Lower leg skin (tissue), 4 donors: ENCODE measurements around the gene TP53BP2. TPM values are rescaled to one million over a fixed set of nuclear protein-coding genes. Genes with fewer than 3 reads are reported as not detected.
"Not testable (repeated sequence)": the region's sequence is repeated elsewhere in the genome, so short reads cannot be mapped to it uniquely, and the experiment has no call there.

Source experiments
- DNase-seq, 2 donors: peaks; one replicate each; pipeline ENCODE4 v3.0.0-alpha.2; 2019; ENCODE audit warnings: low spot score in 2 of 2
- H3K4me3 ChIP-seq: fragments of 200-600 bp; sonication (generic); 2 replicates; pipeline ENCODE4 v1.5.1; 2017; ENCODE audit warnings: mild to moderate bottlenecking, low read depth; ENCODE audit not compliant: poor library complexity, severe bottlenecking
- POLR2A ChIP-seq, 2 donors: fragments of 450-650 bp; IDR thresholded peaks; one replicate each; pipeline ENCODE4 v1.6.1; 2016 to 2017; ENCODE audit warnings: antibody characterized with exemption in 2 of 2, mild to moderate bottlenecking in 1 of 2, moderate library complexity in 1 of 2
- WGBS, 2 donors: methylation state at CpG; one replicate each; pipeline ENCODE4 v1.1.5; 2018; 5-methylcytosine and 5-hydroxymethylcytosine counted together
- intact Hi-C: fragments of 100-400 bp; cut with DNase I; formaldehyde crosslinking; loops from one replicate; pipeline ENCODE4 v1.15.0; 2023; ENCODE audit warnings: low total_unique reads
- total RNA-seq, 4 donors: library from RNA; depleted of rRNA; stranded (reverse); fragments of >200 nt; gene quantifications; one replicate each; pipeline ENCODE4 v1.1.0, GENCODE V29; 2016
- TF ChIP-seq, protein P1 (sequence below), 3 donors: fragments of 450-650 bp; IDR thresholded peaks; one replicate each; pipeline ENCODE4 v1.5.1; 2016; ENCODE audit warnings: antibody characterized with exemption in 3 of 3, mild to moderate bottlenecking in 3 of 3, moderate library complexity in 2 of 3

TP53BP2 gene
- total RNA-seq, 4 donors from 2014 or later: 32.2 to 49.9 (median 36.6) TPM

- H3K4me3 ChIP-seq: no peak overlapping the region
- no peak for DNase-seq
- TF ChIP-seq, protein P1, sequence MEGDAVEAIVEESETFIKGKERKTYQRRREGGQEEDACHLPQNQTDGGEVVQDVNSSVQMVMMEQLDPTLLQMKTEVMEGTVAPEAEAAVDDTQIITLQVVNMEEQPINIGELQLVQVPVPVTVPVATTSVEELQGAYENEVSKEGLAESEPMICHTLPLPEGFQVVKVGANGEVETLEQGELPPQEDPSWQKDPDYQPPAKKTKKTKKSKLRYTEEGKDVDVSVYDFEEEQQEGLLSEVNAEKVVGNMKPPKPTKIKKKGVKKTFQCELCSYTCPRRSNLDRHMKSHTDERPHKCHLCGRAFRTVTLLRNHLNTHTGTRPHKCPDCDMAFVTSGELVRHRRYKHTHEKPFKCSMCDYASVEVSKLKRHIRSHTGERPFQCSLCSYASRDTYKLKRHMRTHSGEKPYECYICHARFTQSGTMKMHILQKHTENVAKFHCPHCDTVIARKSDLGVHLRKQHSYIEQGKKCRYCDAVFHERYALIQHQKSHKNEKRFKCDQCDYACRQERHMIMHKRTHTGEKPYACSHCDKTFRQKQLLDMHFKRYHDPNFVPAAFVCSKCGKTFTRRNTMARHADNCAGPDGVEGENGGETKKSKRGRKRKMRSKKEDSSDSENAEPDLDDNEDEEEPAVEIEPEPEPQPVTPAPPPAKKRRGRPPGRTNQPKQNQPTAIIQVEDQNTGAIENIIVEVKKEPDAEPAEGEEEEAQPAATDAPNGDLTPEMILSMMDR (IDR thresholded peaks at IDR 0.05): no peak
- TF ChIP-seq POLR2A (IDR thresholded peaks at IDR 0.05): no peak
- WGBS, 2 donors: 96 to 97% methylated on average over 2 of the region's 2 CpGs
- intact Hi-C loops: no loop called here
These were observed 2.8 kb upstream of the TP53BP2 start for GRCh38 chr1:223848536-223848935.

- no peak for DNase-seq
- H3K4me3 ChIP-seq: no peak overlapping the region
- TF ChIP-seq, protein P1 (IDR thresholded peaks at IDR 0.05): no peak
- TF ChIP-seq POLR2A (IDR thresholded peaks at IDR 0.05): no peak
- 96 to 99% methylated on average over 4 of the region's 4 CpGs for WGBS, 2 donors
- intact Hi-C loops: no loop called here
These were observed 2.1 kb upstream of the TP53BP2 start for GRCh38 chr1:223847781-223848345.

DNA sequence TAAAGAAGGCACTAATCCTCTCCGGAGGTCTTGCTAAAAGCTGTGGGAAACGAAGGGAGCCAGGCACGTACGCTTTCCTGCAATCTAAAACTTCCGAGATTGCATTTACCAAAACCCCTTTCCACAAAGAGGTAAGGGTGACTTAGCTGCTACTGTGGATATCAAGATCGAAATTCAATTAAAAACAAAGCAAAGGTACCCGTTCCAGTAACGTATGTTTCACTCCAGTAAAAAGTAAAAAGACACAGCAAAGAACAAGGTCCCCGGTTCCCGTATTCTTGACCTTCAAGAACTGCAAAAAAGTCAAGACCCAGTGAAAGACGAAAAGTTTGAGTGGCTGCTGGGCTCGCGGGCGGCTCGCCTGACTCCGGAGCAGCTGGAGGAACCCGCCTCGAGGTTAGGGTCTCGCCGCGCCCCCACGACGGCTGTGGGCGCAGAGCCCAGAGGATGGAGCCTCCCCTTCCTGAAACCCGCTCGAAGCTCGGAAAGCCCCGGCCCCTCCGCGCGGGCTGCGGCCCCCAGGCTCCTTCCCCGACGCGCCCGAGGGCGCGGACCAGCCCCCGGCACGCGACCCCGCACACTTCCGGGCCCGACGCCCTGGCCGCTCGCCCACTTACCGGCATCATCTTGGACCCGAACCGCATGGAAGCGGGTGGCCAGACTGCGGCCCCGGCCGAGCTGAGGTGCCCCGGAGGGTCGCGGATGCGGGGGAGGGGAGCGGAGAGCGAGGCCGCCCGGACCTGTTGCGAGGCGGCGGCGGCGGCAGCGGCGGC is 524 bp downstream of the TP53BP2 start:
- whole genome bisulfite sequencing, 2 donors: 0 to 1% methylated on average over 38 to 42 of the region's 69 CpGs
- TF ChIP-seq, protein P1 (IDR thresholded peaks at IDR 0.05): no peak
- no peak for TF ChIP-seq POLR2A (IDR thresholded peaks at IDR 0.05)
- intact Hi-C loops: no loop called here
- H3K4me3 ChIP-seq: peak overlapping the region; percentile 82
- DNase-seq: peak; percentile 38 to 93

- H3K4me3 ChIP-seq: peak overlapping the region; percentile 82
- no peak for TF ChIP-seq POLR2A (IDR thresholded peaks at IDR 0.05)
- intact Hi-C loops: no loop called here
- DNase-seq: no peak
- WGBS, 2 donors: 0 to 2% methylated on average over 9 of the region's 9 CpGs
These were observed 1.0 kb downstream of the TP53BP2 start for GRCh38 chr1:223844787-223845036.

DNA sequence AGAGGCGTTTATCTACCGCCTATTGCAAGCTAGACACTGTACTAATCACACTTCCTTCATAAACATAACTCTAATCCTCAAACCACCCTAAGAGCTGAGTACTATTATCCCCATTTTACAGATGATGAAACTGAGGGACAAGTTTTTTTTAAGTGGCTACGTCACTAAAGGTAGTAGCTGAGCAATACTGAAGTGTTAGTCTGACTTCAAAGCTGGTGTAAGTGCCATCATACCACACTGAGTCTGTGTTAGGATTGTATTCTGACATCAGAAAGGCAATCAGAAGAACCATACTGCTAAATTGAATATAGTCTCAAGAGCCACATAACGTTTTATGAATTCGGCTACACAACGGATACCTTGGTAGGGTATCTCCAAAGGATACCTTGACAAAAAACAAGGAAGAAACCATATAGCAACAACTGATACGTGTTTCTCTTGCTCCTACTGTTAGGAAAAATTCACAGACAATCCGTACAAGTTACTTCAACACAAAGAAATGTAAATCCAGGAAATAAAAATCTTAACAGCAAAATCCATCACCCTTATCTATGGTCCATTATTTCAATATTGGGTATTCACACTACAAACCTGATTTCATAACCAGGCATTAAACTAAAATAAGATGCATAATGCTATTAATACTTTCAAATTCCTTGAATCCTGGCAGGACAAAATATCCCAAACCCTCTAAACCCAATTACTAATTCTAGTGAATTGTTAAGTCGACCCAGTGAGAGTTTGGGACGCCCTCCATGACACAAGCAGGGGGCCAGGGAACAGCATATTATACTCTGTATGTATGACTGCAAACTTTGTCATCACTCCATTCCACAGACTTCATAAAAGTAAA is 1.6 kb downstream of the TP53BP2 start:
- WGBS, 2 donors: 54 to 60% methylated on average over 10 of the region's 10 CpGs
- intact Hi-C loops: no loop called here
- TF ChIP-seq POLR2A (IDR thresholded peaks at IDR 0.05): no peak
- TF ChIP-seq, protein P1 (IDR thresholded peaks at IDR 0.05): no peak
- no peak for DNase-seq
- no peak overlapping the region for H3K4me3 ChIP-seq

GRCh38 chr1:223842784-223843183 is 3.0 kb downstream of the TP53BP2 start:
- TF ChIP-seq POLR2A (IDR thresholded peaks at IDR 0.05): no peak
- TF ChIP-seq, protein P1 (IDR thresholded peaks at IDR 0.05): no peak
- intact Hi-C loops: no loop called here
- no peak for DNase-seq
- 70 to 72% methylated on average over 2 of the region's 2 CpGs for WGBS, 2 donors
- no peak overlapping the region for H3K4me3 ChIP-seq

- H3K4me3 ChIP-seq, intact Hi-C loops, DNase-seq: not testable (repeated sequence)
- 95 to 97% methylated on average over 13 of the region's 13 CpGs for WGBS, 2 donors
These were observed 3.6 kb downstream of the TP53BP2 start for GRCh38 chr1:223841977-223842623.
